ENCODE data around the gene FAM50B. TPM values are rescaled to one million over a fixed set of nuclear protein-coding genes. Genes with fewer than 3 reads are reported as not detected.
A peak's percentile ranks its signal among the peaks of the same experiment; 100 is the strongest.

Gene FAM50B
- total RNA-seq, 1 experiment from 2014 or later = 14.3 TPM

DNA sequence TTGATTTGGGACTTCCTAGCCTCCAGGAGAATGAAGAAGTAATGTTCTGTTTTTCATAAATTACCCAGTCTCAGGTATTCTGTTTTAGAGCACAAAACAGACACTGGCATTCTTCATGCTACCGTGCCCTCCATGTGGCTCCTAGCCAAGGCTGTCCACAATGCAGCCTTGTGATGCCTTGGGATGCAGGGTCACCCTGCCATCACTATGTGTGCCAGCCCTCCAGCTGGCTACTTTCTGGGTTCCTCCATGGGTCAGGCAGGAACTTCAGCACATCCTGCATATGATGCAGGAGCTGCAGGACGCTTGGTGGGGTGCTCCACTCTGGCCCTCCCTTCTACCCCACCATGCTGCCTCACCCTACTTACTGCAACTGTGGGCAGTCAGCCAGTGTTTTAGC, 38.0 kb upstream of the FAM50B start:
- intact Hi-C loops (cut with micrococcal nuclease; ENCODE audit: unreplicated experiment) = no loop called here
- H2AFZ ChIP-seq = no peak overlapping the region
- no peaks in the 10 kb centered on the region for H3K79me2 ChIP-seq (ENCODE audit: low read depth)
- H3K9me3 ChIP-seq (ENCODE audit: insufficient read depth, low read depth) = no peaks in the 10 kb centered on the region
- H3F3A ChIP-seq (ENCODE audit: insufficient read depth, low read depth) = peaks cover 13% of the 10 kb centered on the region; the same call in 1 of the 2 replicates
- no peak overlapping the region for H3K4me3 ChIP-seq
- no peaks in the 10 kb centered on the region for H3K36me3 ChIP-seq (ENCODE audit: low read depth)
- H3K4me1 ChIP-seq (replicated peaks; ENCODE audit: insufficient read depth) = peaks cover 34% of the 10 kb centered on the region
- H3K27me3 ChIP-seq (ENCODE audit: insufficient read depth, low read depth) = no peaks in the 10 kb centered on the region
- ChIA-PET POLR2A (ENCODE audit: unreplicated experiment) (no interaction called here), CTCF (no interaction called here)
- H3K4me2 ChIP-seq = no peak overlapping the region
- TF ChIP-seq EZH2 (IDR thresholded peaks at IDR 0.05; ENCODE audit: low read depth) = no peak
- TF ChIP-seq, protein P1, sequence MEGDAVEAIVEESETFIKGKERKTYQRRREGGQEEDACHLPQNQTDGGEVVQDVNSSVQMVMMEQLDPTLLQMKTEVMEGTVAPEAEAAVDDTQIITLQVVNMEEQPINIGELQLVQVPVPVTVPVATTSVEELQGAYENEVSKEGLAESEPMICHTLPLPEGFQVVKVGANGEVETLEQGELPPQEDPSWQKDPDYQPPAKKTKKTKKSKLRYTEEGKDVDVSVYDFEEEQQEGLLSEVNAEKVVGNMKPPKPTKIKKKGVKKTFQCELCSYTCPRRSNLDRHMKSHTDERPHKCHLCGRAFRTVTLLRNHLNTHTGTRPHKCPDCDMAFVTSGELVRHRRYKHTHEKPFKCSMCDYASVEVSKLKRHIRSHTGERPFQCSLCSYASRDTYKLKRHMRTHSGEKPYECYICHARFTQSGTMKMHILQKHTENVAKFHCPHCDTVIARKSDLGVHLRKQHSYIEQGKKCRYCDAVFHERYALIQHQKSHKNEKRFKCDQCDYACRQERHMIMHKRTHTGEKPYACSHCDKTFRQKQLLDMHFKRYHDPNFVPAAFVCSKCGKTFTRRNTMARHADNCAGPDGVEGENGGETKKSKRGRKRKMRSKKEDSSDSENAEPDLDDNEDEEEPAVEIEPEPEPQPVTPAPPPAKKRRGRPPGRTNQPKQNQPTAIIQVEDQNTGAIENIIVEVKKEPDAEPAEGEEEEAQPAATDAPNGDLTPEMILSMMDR (conservative IDR thresholded peaks at IDR 0.05) = no peak
- no peak overlapping the region for H3K27ac ChIP-seq
- DNase-seq = no peak
- H3K9me2 ChIP-seq (ENCODE audit: insufficient read depth) = no peaks in the 10 kb centered on the region
- no peaks in the 10 kb centered on the region for H4K20me1 ChIP-seq (ENCODE audit: insufficient read depth)
- no TSS peak for BruUV-seq (replicated peaks)

- DNase-seq = no peak
- H3K9me3 ChIP-seq (ENCODE audit: insufficient read depth, low read depth) = no peaks in the 10 kb centered on the region
- no peaks in the 10 kb centered on the region for H3K79me2 ChIP-seq (ENCODE audit: low read depth)
- peaks cover 13% of the 10 kb centered on the region; the same call in 1 of the 2 replicates for H3F3A ChIP-seq (ENCODE audit: insufficient read depth, low read depth)
- no peaks in the 10 kb centered on the region for H3K9me2 ChIP-seq (ENCODE audit: insufficient read depth)
- ChIA-PET POLR2A (ENCODE audit: unreplicated experiment) (no interaction called here), CTCF (interaction anchor here (0.5 to 0.6 kb wide), 2 partner anchors 80 to 641 kb away, joined by 3 read pairs; no protein-coding TSS in a partner anchor)
- H4K20me1 ChIP-seq (ENCODE audit: insufficient read depth) = no peaks in the 10 kb centered on the region
- TF ChIP-seq EZH2 (IDR thresholded peaks at IDR 0.05; ENCODE audit: low read depth) = no peak
- TF ChIP-seq, protein P1 (conservative IDR thresholded peaks at IDR 0.05) = no peak
- intact Hi-C loops (cut with micrococcal nuclease; ENCODE audit: unreplicated experiment) = no loop called here
- no peak overlapping the region; the same call in 1 of the 2 replicates for H3K27ac ChIP-seq
- no peak overlapping the region for H3K4me3 ChIP-seq
- peaks cover 43% of the 10 kb centered on the region for H3K4me1 ChIP-seq (replicated peaks; ENCODE audit: insufficient read depth)
- no TSS peak for BruUV-seq (replicated peaks)
- no peaks in the 10 kb centered on the region for H3K27me3 ChIP-seq (ENCODE audit: insufficient read depth, low read depth)
- H3K36me3 ChIP-seq (ENCODE audit: low read depth) = no peaks in the 10 kb centered on the region
- no peak overlapping the region for H2AFZ ChIP-seq
- peak overlapping the region; percentile 59 for H3K4me2 ChIP-seq
Observed at GRCh38 chr6:3812596-3812995, 36.6 kb upstream of the FAM50B start.

- H3K4me1 ChIP-seq (replicated peaks; ENCODE audit: insufficient read depth) = peaks cover 37% of the 10 kb centered on the region
- peaks cover 8% of the 10 kb centered on the region; the same call in 1 of the 2 replicates for H3F3A ChIP-seq (ENCODE audit: insufficient read depth, low read depth)
- H3K79me2 ChIP-seq (ENCODE audit: low read depth) = no peaks in the 10 kb centered on the region
- H3K27ac ChIP-seq = no peak overlapping the region; the same call in 1 of the 2 replicates
- peak overlapping the region; percentile 59 for H3K4me2 ChIP-seq
- no peaks in the 10 kb centered on the region for H3K36me3 ChIP-seq (ENCODE audit: low read depth)
- CTCF ChIA-PET = no interaction called here
- H3K9me3 ChIP-seq (ENCODE audit: insufficient read depth, low read depth) = no peaks in the 10 kb centered on the region
- POLR2A ChIA-PET (ENCODE audit: unreplicated experiment) = interaction anchor here (0.6 kb wide), 1 partner anchor 9 kb away, joined by 4 read pairs; no protein-coding TSS in a partner anchor
- H4K20me1 ChIP-seq (ENCODE audit: insufficient read depth) = no peaks in the 10 kb centered on the region
- H3K27me3 ChIP-seq (ENCODE audit: insufficient read depth, low read depth) = no peaks in the 10 kb centered on the region
- intact Hi-C loops (cut with micrococcal nuclease; ENCODE audit: unreplicated experiment) = no loop called here
- H3K9me2 ChIP-seq (ENCODE audit: insufficient read depth) = no peaks in the 10 kb centered on the region
- H2AFZ ChIP-seq = no peak overlapping the region
- DNase-seq = peak; percentile 40 to 54
- TF ChIP-seq EZH2 (IDR thresholded peaks at IDR 0.05; ENCODE audit: low read depth) = no peak
- TF ChIP-seq, protein P1 (conservative IDR thresholded peaks at IDR 0.05) = no peak
- H3K4me3 ChIP-seq = no peak overlapping the region
- no TSS peak for BruUV-seq (replicated peaks)
Observed at GRCh38 chr6:3813150-3813780, 35.9 kb upstream of the FAM50B start.

Data from PC-9 (cell line).